ENCODE data around the gene CDC42BPB.

DNA sequence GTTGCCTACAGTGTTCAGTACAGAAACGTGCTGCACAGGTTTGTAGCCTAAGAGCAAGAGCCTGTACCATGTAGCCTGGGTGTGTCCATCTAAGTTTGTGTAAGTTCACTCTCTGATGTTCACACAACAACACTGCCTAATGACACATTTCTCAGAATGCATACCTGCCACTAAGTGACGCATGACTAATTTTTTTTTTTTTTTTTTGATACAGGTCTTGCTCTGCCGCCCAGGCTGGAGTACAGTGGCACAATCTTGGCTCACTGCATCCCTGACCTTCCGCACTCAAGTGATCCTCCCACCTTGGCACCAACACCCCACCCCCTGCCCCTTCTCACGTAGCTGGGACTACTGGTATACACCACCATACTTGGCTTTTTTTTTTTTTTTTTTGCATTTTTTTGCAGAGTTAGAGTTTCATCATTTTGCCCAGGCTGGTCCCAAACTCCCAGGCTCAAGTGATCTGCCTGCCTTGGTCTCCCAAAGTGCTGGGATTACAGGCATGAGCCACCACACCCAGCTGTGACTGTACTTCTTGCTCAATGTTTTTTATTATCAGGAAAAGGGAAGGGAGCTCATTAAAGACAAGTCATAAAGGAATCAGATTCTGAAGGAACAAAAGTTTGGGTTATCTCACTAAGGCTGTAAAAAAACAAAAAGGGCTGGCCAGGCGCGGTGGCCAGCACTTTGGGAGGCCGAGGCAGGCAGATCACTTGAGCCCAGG is 10.0 kb upstream of the CDC42BPB start:
- TF ChIP-seq, protein P1, sequence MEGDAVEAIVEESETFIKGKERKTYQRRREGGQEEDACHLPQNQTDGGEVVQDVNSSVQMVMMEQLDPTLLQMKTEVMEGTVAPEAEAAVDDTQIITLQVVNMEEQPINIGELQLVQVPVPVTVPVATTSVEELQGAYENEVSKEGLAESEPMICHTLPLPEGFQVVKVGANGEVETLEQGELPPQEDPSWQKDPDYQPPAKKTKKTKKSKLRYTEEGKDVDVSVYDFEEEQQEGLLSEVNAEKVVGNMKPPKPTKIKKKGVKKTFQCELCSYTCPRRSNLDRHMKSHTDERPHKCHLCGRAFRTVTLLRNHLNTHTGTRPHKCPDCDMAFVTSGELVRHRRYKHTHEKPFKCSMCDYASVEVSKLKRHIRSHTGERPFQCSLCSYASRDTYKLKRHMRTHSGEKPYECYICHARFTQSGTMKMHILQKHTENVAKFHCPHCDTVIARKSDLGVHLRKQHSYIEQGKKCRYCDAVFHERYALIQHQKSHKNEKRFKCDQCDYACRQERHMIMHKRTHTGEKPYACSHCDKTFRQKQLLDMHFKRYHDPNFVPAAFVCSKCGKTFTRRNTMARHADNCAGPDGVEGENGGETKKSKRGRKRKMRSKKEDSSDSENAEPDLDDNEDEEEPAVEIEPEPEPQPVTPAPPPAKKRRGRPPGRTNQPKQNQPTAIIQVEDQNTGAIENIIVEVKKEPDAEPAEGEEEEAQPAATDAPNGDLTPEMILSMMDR (IDR thresholded peaks at IDR 0.05): no peak
- TF ChIP-seq POLR2A (IDR thresholded peaks at IDR 0.05) (no peak), POLR2AphosphoS5 (IDR thresholded peaks at IDR 0.05) (no peak)

Measured in breast epithelium (tissue), 3 donors.